ENCODE measurements around the gene DNPH1. TPM values are rescaled to one million over a fixed set of nuclear protein-coding genes. Genes with fewer than 3 reads are reported as not detected.

Gene DNPH1
- total RNA-seq, 1 donor from 2014 or later: 39.1 TPM

GRCh38 chr6:43275801-43276576 lies 46.7 kb upstream of the DNPH1 start:
- intact Hi-C loops (cut with DNase I): no loop called here
- DNase-seq (ENCODE audit: low spot score in 2 of 2): no peak
- peak overlapping the region; percentile 40 to 68 for H3K4me3 ChIP-seq

GRCh38 chr6:43274916-43275597 lies 45.8 kb upstream of the DNPH1 start:
- DNase-seq (ENCODE audit: low spot score in 2 of 2): no peak
- Histone ChIP-seq H3K36me3 (no peaks in the 10 kb centered on the region), H3K4me3 (peak overlapping the region; percentile 40 to 68), H3K4me1 (peaks cover 6 to 9% of the 10 kb centered on the region in 2 donors), H3K9me3 (no peaks in the 10 kb centered on the region), H3K27me3 (peaks cover 5% of the 10 kb centered on the region), H3K27ac (no peak overlapping the region)
- intact Hi-C loops (cut with DNase I): no loop called here
- TF ChIP-seq CTCF (IDR thresholded peaks at IDR 0.05): no peak

More at GRCh38 chr6:43275801-43276576, 46.7 kb upstream of the DNPH1 start:
- Histone ChIP-seq H3K27me3 (peaks cover 5% of the 10 kb centered on the region), H3K9me3 (no peaks in the 10 kb centered on the region), H3K36me3 (no peaks in the 10 kb centered on the region), H3K4me1 (peaks cover 6 to 9% of the 10 kb centered on the region in 2 donors), H3K27ac (no peak overlapping the region)
- TF ChIP-seq CTCF (IDR thresholded peaks at IDR 0.05): no peak

GRCh38 chr6:43274127-43274915 lies 45.0 kb upstream of the DNPH1 start:
- peaks cover 12% of the 10 kb centered on the region for H3K27me3 ChIP-seq
- DNase-seq (ENCODE audit: low spot score in 2 of 2): no peak
- H3K4me1 ChIP-seq: peaks cover 6 to 9% of the 10 kb centered on the region in 2 donors
- H3K4me3 ChIP-seq: no peak overlapping the region
- no peaks in the 10 kb centered on the region for H3K9me3 ChIP-seq
- TF ChIP-seq CTCF (IDR thresholded peaks at IDR 0.05): no peak
- no peaks in the 10 kb centered on the region for H3K36me3 ChIP-seq
- no peak overlapping the region for H3K27ac ChIP-seq
- intact Hi-C loops (cut with DNase I): no loop called here

- Histone ChIP-seq H3K27ac (no peak overlapping the region), H3K4me3 (no peak overlapping the region), H3K9me3 (no peaks in the 10 kb centered on the region), H3K4me1 (peaks cover 6 to 9% of the 10 kb centered on the region in 2 donors), H3K27me3 (peaks cover 12% of the 10 kb centered on the region), H3K36me3 (no peaks in the 10 kb centered on the region)
- TF ChIP-seq CTCF (IDR thresholded peaks at IDR 0.05): no peak
- DNase-seq (ENCODE audit: low spot score in 2 of 2): no peak
- intact Hi-C loops (cut with DNase I): no loop called here
Measured at GRCh38 chr6:43273707-43274106, 44.4 kb upstream of the DNPH1 start.

GRCh38 chr6:43271944-43272343 lies 42.7 kb upstream of the DNPH1 start:
- Histone ChIP-seq H3K4me3 (no peak overlapping the region), H3K4me1 (peaks cover 6 to 9% of the 10 kb centered on the region in 2 donors), H3K36me3 (no peaks in the 10 kb centered on the region), H3K27ac (no peak overlapping the region), H3K9me3 (no peaks in the 10 kb centered on the region), H3K27me3 (peaks cover 12% of the 10 kb centered on the region)
- intact Hi-C loops (cut with DNase I): no loop called here
- DNase-seq (ENCODE audit: low spot score in 2 of 2): no peak
- TF ChIP-seq CTCF (IDR thresholded peaks at IDR 0.05): no peak

Measured in ascending aorta (tissue), 2 donors.